ENCODE measurements around the gene GAL.
"Not testable (repeated sequence)": the region's sequence is repeated elsewhere in the genome, so short reads cannot be mapped to it uniquely, and the experiment has no call there.

GRCh38 chr11:68639322-68639721 is 45.0 kb upstream of the GAL start:
- not testable (repeated sequence) for TF ChIP-seq POLR2A (IDR thresholded peaks at IDR 0.05; ENCODE audit: low read length); GATA1 (IDR thresholded peaks at IDR 0.05; ENCODE audit: low read depth, low read length)
